ENCODE measurements around the gene BCAS4.
"Not testable (repeated sequence)": the region's sequence is repeated elsewhere in the genome, so short reads cannot be mapped to it uniquely, and the experiment has no call there.

The BCAS4 gene

GRCh38 chr20:50772420-50773185 is 22.3 kb upstream of the BCAS4 start:
- no peak for DNase-seq

DNA sequence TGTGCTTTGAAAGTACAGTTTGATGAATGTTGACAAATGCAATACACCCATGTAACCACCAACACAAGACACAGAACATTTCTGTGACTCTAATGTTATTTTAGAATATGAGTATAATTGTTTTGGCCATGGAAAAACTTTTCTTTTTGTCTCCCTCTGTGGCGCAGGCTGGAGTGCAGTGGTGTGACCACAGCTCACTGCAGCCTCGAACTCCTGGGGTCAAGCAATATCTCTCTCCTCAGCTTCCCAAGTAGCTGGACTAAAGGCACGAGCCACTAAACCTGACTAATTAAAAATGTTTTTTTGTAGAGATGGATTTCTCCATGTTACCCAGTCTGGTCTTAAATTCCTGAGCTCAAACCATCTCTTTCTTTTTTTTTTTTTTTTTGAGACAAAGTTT is 20.3 kb upstream of the BCAS4 start:
- no peak for DNase-seq

GRCh38 chr20:50776122-50776817 is 18.6 kb upstream of the BCAS4 start:
- DNase-seq = no peak

DNA sequence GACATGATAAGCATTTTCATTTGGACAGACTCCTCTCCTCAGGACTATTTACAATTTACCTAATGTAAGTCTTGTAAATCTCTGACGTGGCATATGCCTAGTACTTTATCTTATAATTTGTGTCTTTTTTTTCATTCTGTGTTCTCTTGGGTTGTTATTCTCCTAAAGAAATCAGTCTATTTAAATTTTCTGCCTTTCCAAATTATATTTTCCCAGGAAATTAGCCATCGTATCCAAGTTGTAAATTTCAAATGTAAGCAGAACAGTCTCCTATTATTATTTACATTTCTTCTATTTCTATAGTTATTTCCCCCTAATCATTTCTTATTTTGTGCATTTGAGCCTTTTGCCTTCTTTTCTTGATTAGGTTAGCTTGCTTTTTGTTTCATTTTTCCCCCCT is 17.5 kb upstream of the BCAS4 start:
- DNase-seq = no peak

DNA sequence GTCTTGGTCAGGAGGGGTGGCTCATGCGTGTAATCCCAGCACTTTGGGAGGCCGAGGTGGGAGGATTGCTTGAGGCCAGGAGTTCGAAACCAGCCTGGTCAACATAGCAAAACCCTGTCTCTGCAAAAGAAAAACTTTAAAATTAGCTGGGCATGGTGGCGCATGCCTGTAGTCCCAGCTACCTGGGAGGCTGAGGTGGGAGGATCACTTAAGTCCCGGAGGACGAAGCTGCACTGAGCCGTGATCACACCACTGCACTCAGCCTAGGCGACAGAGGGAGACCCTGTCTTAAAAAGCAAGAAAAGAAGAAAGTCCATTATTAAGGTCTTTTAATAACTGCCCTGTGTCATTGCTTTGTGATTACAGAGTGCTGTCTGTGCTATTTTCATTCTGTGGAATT is 15.9 kb upstream of the BCAS4 start:
- not testable (repeated sequence) for DNase-seq

DNA sequence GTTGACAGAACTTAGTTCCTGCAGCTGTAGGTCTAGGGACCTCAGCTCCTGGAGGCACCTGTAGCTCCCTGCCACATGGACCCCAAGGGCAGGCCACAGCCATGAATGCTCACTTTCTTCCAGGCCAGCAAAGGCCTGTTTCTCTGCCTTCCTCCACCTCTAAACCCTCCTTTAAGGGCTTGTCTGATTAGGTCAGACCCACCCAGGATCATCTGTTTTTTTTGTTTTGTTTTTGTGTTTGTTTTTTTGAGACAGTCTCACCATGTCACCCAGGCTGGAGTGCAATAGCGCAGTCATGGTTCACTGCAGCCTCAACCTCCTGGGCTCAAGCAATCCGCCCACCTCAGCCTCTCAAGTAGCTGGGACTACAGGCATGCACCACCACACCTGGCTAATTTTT is 11.5 kb upstream of the BCAS4 start:
- DNase-seq = no peak

- no peak for DNase-seq
Observed at GRCh38 chr20:50783903-50784302, 11.0 kb upstream of the BCAS4 start.

GRCh38 chr20:50784464-50784863 is 10.4 kb upstream of the BCAS4 start:
- no peak for DNase-seq

DNA sequence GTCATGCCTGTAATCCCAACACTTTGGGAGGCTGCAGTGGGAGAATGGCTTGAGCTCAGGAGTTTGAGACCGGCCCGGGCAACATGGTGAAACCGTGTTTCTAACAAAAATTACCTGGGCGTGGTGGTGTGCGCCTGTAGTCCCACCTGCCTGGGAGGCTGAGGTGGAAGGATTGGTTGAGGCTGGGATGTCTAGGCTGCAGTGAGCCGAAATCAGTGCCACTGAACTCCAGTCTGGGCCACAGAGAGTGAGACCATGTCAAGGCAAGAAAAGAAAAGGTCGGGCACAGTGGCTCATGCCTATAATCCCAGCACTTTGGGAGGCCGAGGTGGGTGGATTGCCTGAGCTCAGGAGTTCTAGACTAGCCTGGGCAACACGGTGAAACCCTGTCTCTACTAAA is 8.2 kb upstream of the BCAS4 start:
- no peak for DNase-seq

DNA sequence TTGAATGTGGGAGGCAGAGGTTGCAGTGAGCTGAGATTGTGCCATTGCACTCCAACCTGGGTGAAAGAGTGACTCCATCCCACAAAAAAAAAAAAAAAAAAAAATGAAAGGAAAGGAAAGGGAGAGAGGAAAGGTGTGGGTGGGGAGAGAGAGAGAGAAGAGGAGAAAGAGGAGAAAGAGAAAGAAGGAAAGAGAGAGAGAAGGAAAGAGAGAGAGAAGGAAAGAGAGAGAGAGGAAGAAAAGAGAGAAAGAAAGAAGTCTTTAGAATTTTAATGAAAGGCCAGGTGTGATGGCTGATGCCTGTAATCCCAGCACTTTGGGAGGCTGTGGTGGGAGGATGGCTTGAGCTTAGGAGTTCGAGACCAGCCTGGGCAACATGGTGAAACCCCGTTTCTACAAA is 7.7 kb upstream of the BCAS4 start:
- no peak for DNase-seq

DNA sequence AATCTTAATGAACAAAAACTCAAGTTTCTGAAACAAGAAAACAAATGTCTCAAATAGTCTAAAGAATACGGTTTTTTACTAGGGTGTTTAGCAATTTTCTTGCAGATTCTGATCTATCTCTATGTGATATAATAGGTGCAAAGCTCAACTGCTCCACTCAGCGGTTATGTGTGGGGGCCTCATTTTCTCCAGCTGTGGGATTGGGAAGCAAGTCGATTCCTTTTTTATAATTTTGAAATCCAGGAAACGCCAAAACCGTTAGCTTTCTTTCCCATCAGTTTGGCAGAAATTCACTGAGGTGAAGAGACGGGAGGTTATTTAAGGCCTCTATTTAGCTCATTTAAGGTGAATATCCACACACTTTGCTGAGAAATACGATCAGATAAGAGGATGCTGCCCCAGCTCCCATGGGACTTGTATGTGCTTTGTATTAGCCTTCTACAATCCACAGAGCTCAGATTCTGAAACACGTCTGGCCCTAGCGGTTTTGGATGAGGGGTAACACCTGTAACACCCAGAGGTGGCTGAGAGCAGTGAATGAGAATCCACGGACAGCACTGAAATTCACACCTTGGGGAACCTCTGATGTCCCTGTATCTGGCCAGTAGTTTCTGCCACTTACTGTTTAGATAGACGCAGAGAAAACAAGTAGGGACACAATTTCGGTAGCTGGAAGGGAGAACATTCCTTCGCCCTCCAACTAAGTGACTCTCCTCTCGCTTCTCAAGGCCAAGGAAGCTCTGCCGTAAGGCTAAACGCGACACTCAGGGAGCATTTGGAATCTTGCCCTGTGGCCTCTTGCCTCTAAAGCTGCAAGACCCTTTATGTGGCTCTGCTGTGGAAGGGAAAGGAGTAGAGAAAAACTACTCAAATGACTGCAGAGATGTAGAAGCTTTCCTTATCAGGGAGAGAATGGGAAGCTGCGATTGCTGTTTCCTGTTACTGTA is 6.5 kb upstream of the BCAS4 start:
- no peak for DNase-seq

DNA sequence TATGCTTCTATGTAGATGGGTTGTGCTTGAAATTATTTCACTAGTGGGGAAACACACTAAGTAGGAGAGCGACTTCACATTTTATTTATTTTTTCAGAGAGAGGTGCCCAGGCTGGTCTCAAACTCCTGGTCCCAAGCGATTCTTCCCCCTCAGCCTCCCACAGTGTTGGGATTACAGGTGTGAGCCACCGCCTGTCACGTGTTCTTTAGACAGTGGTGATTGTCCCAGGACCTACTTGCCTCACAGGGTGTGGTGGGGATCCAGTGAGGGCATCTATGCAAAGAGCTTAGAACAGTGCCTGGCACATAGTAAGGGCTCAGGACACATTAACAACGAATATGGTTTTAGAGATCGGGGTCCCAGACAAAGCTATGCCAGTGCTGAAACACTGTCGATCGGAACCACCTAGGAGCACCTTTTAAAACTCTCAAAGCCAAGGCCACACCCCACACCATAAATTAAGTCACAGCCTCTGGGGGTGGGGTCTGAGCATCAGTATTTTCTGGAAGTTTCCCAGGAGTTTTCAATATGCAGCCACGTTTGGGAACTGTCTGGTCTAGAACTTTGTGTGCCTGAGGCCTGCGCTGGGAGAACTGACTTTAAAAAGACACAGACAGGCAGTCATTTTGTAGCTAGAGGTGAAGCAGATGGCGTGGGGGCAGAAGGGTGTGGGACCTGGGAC is 4.8 kb upstream of the BCAS4 start:
- DNase-seq = no peak

DNA sequence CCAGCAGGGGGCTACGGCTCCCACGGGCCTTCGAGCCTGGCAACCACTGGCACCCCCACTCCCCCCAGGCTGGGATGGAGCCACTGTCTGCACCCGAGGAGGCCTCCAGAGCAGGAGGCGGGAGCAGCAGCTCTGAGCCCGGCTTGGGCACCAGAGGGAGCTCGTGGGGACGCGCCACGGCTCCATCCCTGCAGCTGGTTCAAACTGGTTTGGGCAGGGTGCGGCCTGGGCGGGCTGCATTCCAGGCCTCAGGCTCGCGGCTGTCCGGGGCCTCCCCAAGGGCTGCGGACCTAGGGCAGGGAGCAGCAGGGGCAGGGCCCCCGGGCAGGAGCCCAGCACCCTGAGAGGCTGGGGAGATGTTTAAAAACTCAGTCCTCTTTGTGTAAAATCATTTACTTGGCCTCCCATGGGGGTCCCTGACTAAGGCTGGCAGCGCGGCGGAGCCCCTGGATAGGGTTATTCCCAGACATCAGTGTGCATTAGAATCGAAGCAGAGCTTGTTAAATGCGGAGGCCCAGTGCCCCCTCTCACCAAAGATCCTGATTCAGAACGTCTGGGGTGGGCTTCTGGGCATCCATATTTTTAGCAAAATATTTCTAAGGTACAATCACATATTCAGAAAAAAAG is 4.1 kb upstream of the BCAS4 start:
- DNase-seq = peak; percentile 73

- no peak for DNase-seq
Observed at GRCh38 chr20:50792708-50793574, 1.9 kb upstream of the BCAS4 start.

- peak; percentile 42 for DNase-seq
Observed at GRCh38 chr20:50793575-50794016, 1.3 kb upstream of the BCAS4 start.

DNA sequence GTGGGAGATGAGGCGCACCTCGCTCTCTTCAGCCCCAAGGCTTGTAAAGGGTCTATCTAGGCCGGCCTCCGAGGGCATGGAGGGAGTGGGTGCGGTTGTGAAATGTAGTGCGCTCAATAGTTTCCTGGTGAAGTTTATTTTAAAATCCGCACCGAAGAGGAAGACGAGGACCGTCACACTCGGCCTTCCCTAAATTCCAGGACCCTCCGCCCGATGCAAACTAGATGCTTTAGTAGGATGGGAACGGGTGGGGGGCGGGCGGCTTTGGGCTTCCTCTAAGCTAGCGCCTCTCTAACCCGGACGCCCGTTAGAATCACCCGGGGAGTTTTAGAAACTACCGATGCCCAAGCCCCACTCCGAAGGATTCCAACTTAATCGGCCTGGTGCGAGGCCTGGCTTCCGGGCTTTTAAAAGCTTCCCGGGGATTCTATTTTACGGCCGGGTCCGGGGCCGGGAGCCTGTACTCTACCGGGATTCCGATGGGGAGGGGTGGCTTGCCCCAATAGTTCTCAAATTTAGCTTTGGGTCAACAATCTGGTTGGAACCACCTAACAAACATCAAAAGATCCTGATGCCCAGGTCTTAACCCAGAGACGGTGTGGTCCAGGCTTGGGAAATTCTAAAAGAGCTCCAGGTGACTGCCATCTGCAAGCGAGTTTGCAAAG is 548 bp upstream of the BCAS4 start:
- no peak for DNase-seq

GRCh38 chr20:50797142-50797541 is 2.3 kb downstream of the BCAS4 start:
- no peak for DNase-seq

- no peak for DNase-seq
Observed at GRCh38 chr20:50798650-50799049, 3.8 kb downstream of the BCAS4 start.

- no peak for DNase-seq
Observed at GRCh38 chr20:50799176-50799889, 4.5 kb downstream of the BCAS4 start.

Measured in activated CD4-positive, alpha-beta T cell treated with anti-CD3 and anti-CD28 coated beads, Interleukin-2, amount 50 U/mL, for 1 hour (primary cell).